GM18508 (cell line): Measurements from ENCODE around the gene PKDCC.

Source experiments
- ATAC-seq: cut with Tn5 transposase; IDR thresholded peaks from one replicate; pipeline ENCODE4 v1.9.1; 2021; ENCODE audit warnings: moderate number of reproducible peaks; ENCODE audit not compliant: insufficient read depth, unreplicated experiment

PKDCC gene

GRCh38 chr2:42048299-42049220 is 739 bp downstream of the PKDCC start:
- ATAC-seq, result no peak

- ATAC-seq, result no peak
Observed at GRCh38 chr2:42049221-42050009, 1.6 kb downstream of the PKDCC start.

GRCh38 chr2:42050010-42050702 is 2.3 kb downstream of the PKDCC start:
- ATAC-seq, result no peak

DNA sequence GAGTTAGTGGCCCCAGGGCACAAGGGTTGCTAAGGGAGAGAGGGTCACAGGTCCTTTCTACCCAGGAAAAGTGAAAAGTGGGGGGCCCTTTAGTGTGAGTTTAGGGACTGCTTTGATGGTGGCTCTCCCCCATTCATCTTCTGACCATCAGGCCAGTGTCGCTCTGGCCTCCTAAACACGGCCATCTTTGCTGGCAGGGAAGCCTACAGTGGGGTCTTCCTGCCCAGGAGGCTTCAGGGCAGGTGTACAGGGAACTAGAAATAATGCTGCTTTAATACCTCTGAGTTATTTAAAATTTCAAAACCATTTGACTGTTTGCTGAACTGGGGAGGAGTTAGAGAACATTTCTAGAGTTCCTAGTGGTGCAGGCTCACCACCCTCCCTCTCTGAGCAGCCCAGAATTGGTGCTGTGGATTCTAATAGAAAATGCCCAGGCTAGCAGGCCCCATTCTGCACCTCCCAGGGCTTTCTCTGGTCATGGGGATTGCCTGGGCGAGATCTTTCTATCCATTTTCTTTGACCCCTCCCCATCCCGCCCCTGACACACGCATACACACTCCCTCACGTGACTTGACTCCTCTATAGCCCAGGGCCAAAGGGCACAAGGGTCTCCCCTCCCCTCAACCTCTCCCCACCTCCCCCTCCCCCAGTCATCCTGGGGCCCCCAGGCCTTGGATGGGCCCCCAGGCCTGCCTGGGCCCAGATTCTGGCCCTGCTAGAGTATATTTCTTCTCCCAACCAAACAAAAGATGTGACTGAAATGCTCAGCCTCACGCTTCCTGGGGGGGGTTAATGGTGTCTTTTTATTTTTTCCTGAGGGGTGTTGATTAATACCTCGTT is 3.1 kb downstream of the PKDCC start:
- ATAC-seq, result no peak

DNA sequence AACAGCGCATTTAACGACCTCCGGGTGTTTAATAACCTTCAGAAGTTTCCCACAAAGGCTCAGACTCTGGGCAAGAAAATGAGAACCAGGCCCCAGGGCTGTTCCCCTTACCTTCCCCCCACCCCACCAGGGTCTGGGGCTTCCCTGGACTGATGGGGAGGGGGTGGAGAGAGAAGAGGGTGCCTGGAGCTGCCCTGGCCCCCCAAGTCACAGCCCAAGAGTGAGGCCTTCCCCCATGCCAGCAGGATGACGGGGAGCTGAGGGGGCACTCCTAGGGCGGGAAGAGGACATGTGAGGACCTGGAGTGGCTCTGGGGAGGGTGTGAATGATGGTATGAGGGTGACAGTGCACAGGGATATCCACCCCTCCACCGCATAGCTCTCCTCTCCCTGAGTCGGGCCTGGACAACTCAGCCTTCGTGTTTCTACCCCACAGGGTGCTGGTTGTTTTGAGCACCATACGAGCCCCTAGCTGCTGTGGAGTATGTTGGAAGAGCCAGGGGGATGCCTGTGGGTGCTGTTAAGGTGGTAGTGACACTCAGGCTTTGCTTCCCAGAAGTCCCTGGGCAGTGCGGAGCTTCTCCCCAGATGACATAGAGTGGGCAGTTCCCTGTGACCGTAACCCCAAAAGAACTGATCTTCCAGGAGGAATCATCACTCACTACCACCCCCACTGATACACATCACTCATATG is 3.9 kb downstream of the PKDCC start:
- ATAC-seq, result no peak

DNA sequence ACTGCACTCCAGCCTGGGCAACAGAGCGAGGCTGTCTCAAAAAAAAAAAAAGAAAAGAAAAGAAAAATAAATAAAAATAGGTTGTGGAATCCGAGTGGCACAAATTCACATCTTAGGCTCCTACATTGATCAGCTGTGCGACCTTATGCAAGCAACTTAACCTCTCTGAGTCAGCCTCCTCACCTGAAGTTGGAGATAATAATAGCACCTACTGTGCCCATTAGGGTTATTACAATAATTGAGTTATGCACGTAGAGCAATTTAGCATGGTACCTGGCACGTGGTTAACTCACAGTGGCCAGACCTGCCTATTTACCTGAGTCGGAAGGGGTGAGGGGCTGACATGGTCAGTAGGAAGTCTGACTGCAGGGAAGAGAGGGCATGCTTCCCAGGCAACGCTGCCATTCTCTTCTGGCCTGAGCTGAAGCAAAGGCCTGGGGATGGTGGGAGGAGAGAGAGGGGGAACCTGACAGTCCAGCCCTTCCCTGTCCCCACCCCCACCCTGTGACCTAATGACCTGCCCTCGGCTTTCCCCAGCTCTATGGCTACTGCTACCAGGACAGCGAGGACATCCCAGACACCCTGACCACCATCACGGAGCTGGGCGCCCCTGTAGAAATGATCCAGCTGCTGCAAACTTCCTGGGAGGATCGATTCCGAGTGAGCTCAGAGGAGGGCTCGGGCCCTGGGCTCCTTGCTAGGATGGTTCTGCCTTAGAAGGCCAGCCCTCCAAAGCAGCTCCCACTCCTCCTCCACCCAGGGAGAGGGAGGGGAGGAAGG is 5.1 kb downstream of the PKDCC start:
- no peak for ATAC-seq

DNA sequence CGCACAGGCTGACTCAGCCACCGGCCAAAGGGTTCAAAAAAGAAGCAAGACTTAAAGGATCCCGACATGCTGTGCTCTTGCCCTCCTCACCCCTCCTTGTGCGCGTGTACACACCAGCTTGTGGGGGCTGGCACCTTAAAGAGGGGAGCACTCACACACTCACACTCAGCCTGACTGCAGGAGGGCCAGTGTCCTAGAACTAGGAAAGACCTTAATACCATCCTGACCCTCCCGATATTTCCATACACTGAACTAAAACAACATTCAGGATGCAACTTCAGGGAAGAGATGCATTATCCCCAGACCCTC is 5.6 kb downstream of the PKDCC start:
- ATAC-seq, result no peak

DNA sequence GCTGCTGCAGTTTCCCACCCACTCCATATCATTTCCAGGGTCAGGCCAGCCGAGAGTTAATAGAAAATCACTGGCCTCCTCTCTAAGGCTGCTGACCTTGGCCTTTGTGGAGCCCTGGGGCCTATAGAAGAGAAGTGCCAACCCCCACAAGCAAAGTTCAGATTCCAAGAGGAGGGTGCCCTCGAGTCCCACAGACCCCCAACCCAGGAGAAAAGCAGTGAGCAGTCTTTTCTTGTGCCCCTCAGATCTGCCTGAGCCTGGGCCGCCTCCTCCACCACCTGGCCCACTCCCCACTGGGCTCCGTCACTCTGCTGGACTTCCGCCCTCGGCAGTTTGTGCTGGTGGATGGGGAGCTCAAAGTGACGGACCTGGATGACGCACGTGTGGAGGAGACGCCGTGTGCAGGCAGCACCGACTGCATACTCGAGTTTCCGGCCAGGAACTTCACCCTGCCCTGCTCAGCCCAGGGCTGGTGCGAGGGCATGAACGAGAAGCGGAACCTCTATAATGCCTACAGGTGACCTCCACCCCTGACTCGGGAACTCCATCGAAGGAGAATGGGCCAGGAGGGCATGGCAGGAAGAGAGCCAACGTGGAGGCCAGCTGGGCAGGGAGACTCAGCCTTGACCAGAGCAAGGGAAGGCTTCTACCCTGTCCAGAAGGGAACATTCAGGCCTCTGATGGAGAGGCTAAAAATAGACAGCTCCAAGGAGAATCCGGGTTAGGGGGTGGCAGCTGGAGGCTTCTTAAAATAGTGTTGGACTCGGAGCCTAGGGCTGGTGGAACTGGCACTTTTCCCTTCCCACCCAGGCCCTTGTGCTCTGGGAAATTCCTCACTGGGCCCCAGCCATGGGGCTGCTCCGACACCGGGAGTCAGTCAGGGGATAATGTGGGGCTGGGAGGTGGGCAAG is 6.2 kb downstream of the PKDCC start:
- no peak for ATAC-seq

DNA sequence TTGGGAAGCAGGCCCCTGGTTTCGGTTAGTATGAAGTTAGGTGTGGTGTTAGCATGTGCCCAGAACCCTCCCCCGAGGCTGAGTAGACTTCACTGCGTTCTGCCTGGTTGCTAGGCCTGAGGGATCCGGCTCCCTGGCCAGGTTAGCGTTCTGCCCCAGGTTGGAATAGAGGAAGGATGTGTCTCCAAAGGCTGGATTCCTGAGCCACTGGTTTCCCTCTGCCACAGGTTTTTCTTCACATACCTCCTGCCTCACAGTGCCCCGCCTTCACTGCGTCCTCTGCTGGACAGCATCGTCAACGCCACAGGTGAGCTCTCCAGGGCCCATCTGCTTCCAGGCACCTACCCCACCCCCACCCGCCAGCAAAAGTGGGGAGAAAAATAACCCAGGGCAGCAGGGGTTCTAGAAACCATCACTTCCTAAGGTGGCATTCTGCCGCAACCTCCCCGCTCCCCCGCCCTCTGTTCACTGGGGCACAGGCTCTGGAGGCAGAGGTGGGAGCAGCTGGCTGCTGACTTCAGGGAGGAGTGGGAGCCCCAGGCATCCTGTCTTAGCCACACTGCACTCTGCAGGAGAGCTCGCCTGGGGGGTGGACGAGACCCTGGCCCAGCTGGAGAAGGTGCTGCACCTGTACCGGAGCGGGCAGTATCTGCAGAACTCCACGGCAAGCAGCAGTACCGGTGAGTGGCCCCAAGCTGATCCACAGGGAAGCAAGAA is 7.1 kb downstream of the PKDCC start:
- no peak for ATAC-seq

DNA sequence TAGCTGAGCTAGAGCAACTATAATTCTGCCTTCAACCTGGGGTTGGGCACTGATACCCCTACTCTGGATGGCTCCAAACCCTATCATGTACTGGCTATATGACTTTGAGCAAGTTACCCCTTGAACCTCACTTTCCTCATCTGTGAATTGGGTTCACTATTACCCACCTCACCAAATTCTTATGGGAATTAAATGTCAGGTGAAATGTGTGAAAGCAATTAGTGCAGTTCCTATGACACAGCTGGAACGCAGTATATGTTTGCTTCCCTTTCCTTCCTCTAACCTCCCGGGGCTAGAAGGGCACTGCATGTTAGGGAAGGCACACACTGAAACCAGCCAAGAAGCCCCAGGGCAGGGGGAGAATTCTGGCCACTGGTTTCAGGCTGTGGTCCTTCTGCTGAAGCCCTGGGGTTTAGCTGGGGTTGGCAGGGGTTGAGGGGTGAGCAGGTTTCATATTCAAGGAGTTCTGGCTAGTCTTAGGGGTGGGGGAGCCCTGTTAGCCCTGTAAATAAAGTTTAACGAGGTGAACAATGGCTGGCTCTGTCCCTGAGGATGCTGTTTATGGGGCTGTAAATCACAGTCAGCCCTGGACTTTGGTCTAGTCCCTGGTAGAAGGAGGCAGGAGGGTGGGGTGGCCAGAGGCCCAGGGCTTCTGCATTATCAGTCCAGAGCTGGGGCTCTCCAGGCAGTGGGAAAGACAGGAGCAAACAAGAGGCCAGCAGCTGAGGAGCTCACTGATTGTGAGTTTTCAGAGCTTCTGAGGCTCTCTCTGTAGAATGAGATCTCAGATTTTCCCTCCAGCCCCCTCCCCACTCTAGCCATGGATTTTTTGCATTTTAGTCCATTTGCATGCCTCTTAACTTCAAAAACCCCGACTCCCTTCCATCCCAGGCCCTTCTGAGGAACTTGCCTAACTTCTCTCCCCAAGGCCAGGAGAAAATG is 8.0 kb downstream of the PKDCC start:
- ATAC-seq, result no peak

- ATAC-seq, result no peak
Observed at GRCh38 chr2:42057159-42057901, 9.5 kb downstream of the PKDCC start.

DNA sequence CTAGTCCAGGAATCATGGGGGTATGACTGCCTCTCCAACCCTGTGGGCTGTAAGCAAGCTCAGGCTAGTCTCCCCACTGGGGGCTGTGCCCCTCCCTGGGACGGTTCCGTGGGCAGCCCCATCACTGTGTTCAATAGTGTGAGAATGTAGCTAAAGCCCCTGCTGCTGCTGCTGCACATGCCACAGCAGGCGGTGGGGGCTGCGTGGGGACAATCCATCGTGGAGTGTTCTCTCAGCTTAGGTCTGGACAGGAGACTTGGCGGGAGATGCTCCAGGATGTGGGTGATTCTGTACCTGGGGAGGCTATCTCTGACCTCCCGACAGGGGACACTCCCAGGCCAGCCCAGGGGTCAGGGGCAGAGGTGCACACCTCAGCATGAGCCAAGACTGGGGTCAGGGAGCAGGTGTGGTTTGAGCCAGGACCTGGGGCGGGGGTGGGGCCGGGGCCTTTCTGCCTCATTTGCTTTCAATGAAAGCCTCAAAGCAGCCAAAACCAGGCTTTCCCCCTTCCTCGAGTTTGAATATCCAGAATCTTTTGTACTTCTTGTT is 10.2 kb downstream of the PKDCC start:
- ATAC-seq, result no peak

GRCh38 chr2:42059261-42059898 is 11.6 kb downstream of the PKDCC start:
- no peak for ATAC-seq

DNA sequence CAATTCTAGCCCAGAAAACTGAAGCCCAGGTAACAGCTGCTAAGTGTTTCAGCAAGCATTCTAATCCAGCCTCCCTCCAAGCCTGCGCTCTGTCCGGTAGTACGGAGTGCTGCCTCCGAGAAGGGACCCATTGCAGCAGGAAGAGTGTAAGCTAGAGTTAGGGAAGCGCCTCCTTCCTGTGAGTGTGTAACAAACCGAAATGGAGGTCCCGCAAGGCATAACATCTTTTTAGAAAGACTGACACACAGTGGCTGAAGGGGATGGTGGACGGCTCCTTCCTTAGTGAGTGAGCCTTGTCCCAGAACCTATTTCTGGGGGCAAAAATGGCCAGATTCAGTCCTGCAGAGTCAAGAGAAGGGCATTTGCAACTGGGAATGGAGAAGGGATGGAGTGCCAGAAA is 12.2 kb downstream of the PKDCC start:
- no peak for ATAC-seq
